HepG2 (cell line): ENCODE results near the gene PRKCZ. TPM values are rescaled to one million over a fixed set of nuclear protein-coding genes. Genes with fewer than 3 reads are reported as not detected.

Experiments used
- ATAC-seq: fragments of 200-7000 bp; cut with Tn5 transposase; 3 replicates; pipeline ENCODE4 v1.9.1; 2020; ENCODE audit warnings: mild to moderate bottlenecking, moderate library complexity
- BruUV-seq: library from RNA; stranded (reverse); fragments of 400-500 nt; replicated peaks from 2 replicates; lab custom pipeline; 2021; lab: Mats Ljungman, UMichigan
- CTCF ChIA-PET: fragments of 300-600 bp; formaldehyde crosslinking; extraction: SDS; loops from one replicate; lab custom pipeline; 2021; ENCODE audit warnings: low total read pairs, inconsistent platforms, low intra/inter-chr PET ratio; lab: Yijun Ruan, JAX
- POLR2A ChIA-PET: fragments of 350-600 bp; sonication (Branson Sonifier 250); formaldehyde crosslinking; loops from one replicate; lab custom pipeline; 2020; ENCODE audit warnings: antibody characterized with exemption, inconsistent platforms; lab: Yijun Ruan, JAX
- DNase-seq: peaks from one replicate; pipeline ENCODE4 v3.0.0-alpha.2; 2015; ENCODE audit warnings: low spot score
- FAIRE-seq: peaks from 3 replicates; lab custom pipeline; 2011; peaks lifted over from hg19 to GRCh38; lab: Jason Lieb, UNC
- H2AFZ ChIP-seq: one replicate; pipeline ENCODE4 v1.6.1; 2011; ENCODE audit warnings: low read length, inconsistent platforms
- H3K27ac ChIP-seq: fragments of 300-600 bp; 3 replicates; pipeline ENCODE4 v1.8.0; 2011; ENCODE audit warnings: mixed run types, mild to moderate bottlenecking, mixed read lengths, low read length, inconsistent platforms; ENCODE audit not compliant: insufficient read depth; ENCODE audit errors: extremely low read length
- H3K27me3 ChIP-seq, 2 experiments: fragments of 200-600 bp in 1 of 2; 2 replicates in 1 of 2; 3 replicates in 1 of 2; pipeline versions ENCODE4 v1.6.0 to v1.8.0; 2011; ENCODE audit warnings: low read length in 2 of 2, mild to moderate bottlenecking in 2 of 2, moderate library complexity in 2 of 2, inconsistent platforms in 1 of 2; ENCODE audit not compliant: insufficient read depth in 2 of 2, control insufficient read depth in 1 of 2
- H3K36me3 ChIP-seq, 2 experiments: fragments of 200-600 bp in 1 of 2; replicated peaks in 1 of 2; 2 replicates in 1 of 2; 3 replicates in 1 of 2; pipeline versions ENCODE4 v1.5.1 to v1.8.0; 2011; ENCODE audit warnings: low read length in 2 of 2, inconsistent platforms in 1 of 2; ENCODE audit not compliant: insufficient read depth in 2 of 2, control insufficient read depth in 1 of 2
- H3K4me1 ChIP-seq: 2 replicates; pipeline ENCODE4 v1.5.1; 2012; ENCODE audit warnings: low read length, inconsistent platforms; ENCODE audit not compliant: insufficient read depth
- H3K4me2 ChIP-seq: 2 replicates; pipeline ENCODE4 v1.6.0; 2011; ENCODE audit warnings: low read depth, low read length, inconsistent platforms
- H3K4me3 ChIP-seq, 3 experiments: fragments of 200-600 bp in 1 of 3; sonication (generic), shearing (Covaris generic) in 1 of 3; replicated peaks in 1 of 3; 2 replicates each; pipeline ENCODE4 v1.5.1; 2011 to 2016; ENCODE audit warnings: low read length in 3 of 3, inconsistent platforms in 2 of 3, low read depth in 2 of 3, mild to moderate bottlenecking in 2 of 3, control low read depth in 1 of 3, mixed read lengths in 1 of 3; ENCODE audit not compliant: insufficient read depth in 1 of 3
- H3K79me2 ChIP-seq: one replicate; pipeline ENCODE4 v1.6.1; 2011; ENCODE audit warnings: low read length, inconsistent platforms; ENCODE audit not compliant: insufficient read depth
- H3K9ac ChIP-seq: 2 replicates; pipeline ENCODE4 v1.6.0; 2011; ENCODE audit warnings: mild to moderate bottlenecking, low read depth, low read length, inconsistent platforms; ENCODE audit not compliant: insufficient read depth
- H3K9me3 ChIP-seq: 2 replicates; pipeline ENCODE4 v1.5.1; 2012; ENCODE audit warnings: mild to moderate bottlenecking, low read length
- H4K20me1 ChIP-seq: 2 replicates; pipeline ENCODE4 v1.6.0; 2011; ENCODE audit warnings: inconsistent platforms, mild to moderate bottlenecking, low read length, moderate library complexity; ENCODE audit not compliant: insufficient read depth
- ATF7-NPFF ChIP-seq: sonication (generic); formaldehyde crosslinking; IDR thresholded peaks from 2 replicates; pipeline ENCODE4 v1.8.1; 2023; ENCODE audit warnings: mild to moderate bottlenecking, low read depth, missing genetic modification reagents, moderate library complexity
- BRCA1 ChIP-seq: sonication (generic); formaldehyde crosslinking; IDR thresholded peaks from 2 replicates; pipeline ENCODE4 v1.4.0; 2020; ENCODE audit warnings: missing genetic modification reagents
- CCDC6 ChIP-seq: sonication (generic); formaldehyde crosslinking; IDR thresholded peaks from 2 replicates; pipeline ENCODE4 v1.8.1; 2022; ENCODE audit warnings: mild to moderate bottlenecking, missing genetic modification reagents, moderate library complexity
- GFI1 ChIP-seq: sonication (generic); formaldehyde crosslinking; IDR thresholded peaks from 2 replicates; pipeline ENCODE4 v1.5.0; 2020; ENCODE audit warnings: missing genetic modification reagents, mild to moderate bottlenecking, borderline replicate concordance
- KLF16 ChIP-seq, 2 experiments: sonication (generic) in 1 of 2; formaldehyde crosslinking in 1 of 2; IDR thresholded peaks; 2 replicates each; pipeline versions ENCODE4 v1.6.1 to v1.8.0; 2016 to 2023; ENCODE audit warnings: missing genetic modification reagents in 2 of 2, missing compliant biosample characterization in 1 of 2
- RFX5 ChIP-seq: IDR thresholded peaks from 2 replicates; pipeline ENCODE4 v1.6.1; 2011; ENCODE audit warnings: low read depth, low read length, improper control_type of control experiment
- SETDB1 ChIP-seq: sonication (generic); formaldehyde crosslinking; IDR thresholded peaks from 2 replicates; pipeline ENCODE4 v1.5.1; 2020; ENCODE audit warnings: missing genetic modification reagents, mild to moderate bottlenecking, borderline replicate concordance
- SMYD3 ChIP-seq: sonication (generic); formaldehyde crosslinking; IDR thresholded peaks from 2 replicates; pipeline ENCODE4 v1.8.1; 2023; ENCODE audit warnings: mild to moderate bottlenecking, missing genetic modification reagents
- ZNF724P ChIP-seq: sonication (generic); formaldehyde crosslinking; IDR thresholded peaks from 2 replicates; pipeline ENCODE4 v1.8.0; 2022; ENCODE audit warnings: missing genetic modification reagents, borderline replicate concordance
- WGBS: methylation state at CpG from one replicate; pipeline ENCODE4 v1.1.6; 2017; ENCODE audit warnings: low lambda C conversion rate; 5-methylcytosine and 5-hydroxymethylcytosine counted together
- in situ Hi-C: cut with HindIII; loops from 2 replicates; pipeline ENCODE4 v1.10.0; 2017; ENCODE audit warnings: low pct_unique_long_range_greater_than_20kb; ENCODE audit not compliant: extremely low pct_ligation_motif_present
- intact Hi-C: fragments of 100-400 bp; cut with micrococcal nuclease; formaldehyde crosslinking; loops from one replicate; pipeline ENCODE4 v1.10.0; 2022; ENCODE audit not compliant: unreplicated experiment
- polyA plus RNA-seq, 8 experiments: library from polyadenylated mRNA; depleted of rRNA in 3 of 8; stranded (reverse) in 7 of 8; unstranded in 1 of 8; fragments of >200 nt; fragmentation: Illumina TruSeq in 4 of 8; extraction: Trizol in 4 of 8; gene quantifications; 2 replicates each; pipeline versions ENCODE4 v1.2.1 to v1.2.3, GENCODE V29; 2011 to 2016; ENCODE audit warnings: low read depth in 4 of 8, missing spikeins in 1 of 8, mixed read lengths in 1 of 8; ENCODE audit not compliant: insufficient read depth in 1 of 8
- total RNA-seq, 5 experiments: library from RNA; depleted of rRNA; stranded (reverse); fragments of >200 nt; fragmentation: Illumina TruSeq; extraction: Trizol; gene quantifications; 2 replicates each; pipeline ENCODE4 v1.2.3, GENCODE V29; 2016; ENCODE audit warnings: low read depth in 1 of 5
- TF ChIP-seq, protein P1 (sequence below): sonication (generic); formaldehyde crosslinking; IDR thresholded peaks from 2 replicates; pipeline ENCODE4 v1.4.0; 2020; ENCODE audit warnings: missing genetic modification reagents, borderline replicate concordance
- TF ChIP-seq, protein P2 (sequence below): sonication (generic); formaldehyde crosslinking; IDR thresholded peaks from 2 replicates; pipeline ENCODE4 v1.5.1; 2020; ENCODE audit warnings: missing genetic modification reagents, mild to moderate bottlenecking, borderline replicate concordance
- TF ChIP-seq, protein P3 (sequence below): IDR thresholded peaks from 2 replicates; pipeline ENCODE4 v1.6.1; 2016; ENCODE audit warnings: missing compliant biosample characterization, missing genetic modification reagents, borderline replicate concordance

PRKCZ gene
- total and polyA plus RNA-seq, 2 of the 13 experiments (the other 11 are each of a cell fraction or from before 2014, with no cell fraction given) = 34.7 to 85.2 TPM

DNA sequence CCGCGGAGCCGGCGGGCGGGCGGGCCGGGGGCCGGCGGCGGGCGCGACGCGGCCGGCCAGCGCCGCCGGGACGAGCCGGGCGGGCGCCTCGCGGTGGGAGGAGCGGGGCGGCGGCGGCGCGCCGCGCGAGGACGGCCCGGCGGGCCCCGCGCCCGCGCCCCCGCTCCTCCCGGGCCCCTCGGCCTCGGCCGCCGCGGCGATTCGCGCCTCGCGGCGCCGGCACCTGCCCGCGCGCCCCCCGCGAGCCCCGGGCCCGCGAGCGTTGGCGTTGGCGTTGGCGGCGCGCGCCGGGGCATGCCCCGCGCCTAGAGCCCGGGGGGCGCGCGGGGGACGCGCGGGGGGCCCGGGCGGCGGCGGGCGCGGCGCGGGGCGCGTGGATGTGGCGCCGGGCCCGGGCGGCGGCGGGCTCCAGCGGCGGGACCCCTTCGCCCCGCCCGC lies 178.0 kb downstream of the PRKCZ start, which contains the start of gene SKI:
TSS of gene SKI (plus strand) at position 163 of the 438 bp plus-strand sequence. CDS start 448 bp downstream, outside the sequence.
- CTCF ChIA-PET = no interaction called here
- peaks cover 44% of the 10 kb centered on the region for H4K20me1 ChIP-seq
- intact Hi-C loops = no loop called here

DNA sequence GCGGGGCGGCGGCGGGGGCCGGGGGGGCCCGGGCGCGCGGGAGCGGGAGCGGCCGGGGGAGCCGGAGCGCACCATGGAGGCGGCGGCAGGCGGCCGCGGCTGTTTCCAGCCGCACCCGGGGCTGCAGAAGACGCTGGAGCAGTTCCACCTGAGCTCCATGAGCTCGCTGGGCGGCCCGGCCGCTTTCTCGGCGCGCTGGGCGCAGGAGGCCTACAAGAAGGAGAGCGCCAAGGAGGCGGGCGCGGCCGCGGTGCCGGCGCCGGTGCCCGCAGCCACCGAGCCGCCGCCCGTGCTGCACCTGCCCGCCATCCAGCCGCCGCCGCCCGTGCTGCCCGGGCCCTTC lies 178.5 kb downstream of the PRKCZ start:
- H3K79me2 ChIP-seq = peaks cover 50% of the 10 kb centered on the region
- no peak for FAIRE-seq
- H3K4me1 ChIP-seq = peaks cover 37% of the 10 kb centered on the region
- H3K36me3 ChIP-seq = no peaks in the 10 kb centered on the region
- no peak for DNase-seq
- intact Hi-C loops = no loop called here
- peak overlapping the region; percentile 95 for H3K4me2 ChIP-seq
- CTCF ChIA-PET = no interaction called here
- POLR2A ChIA-PET = interaction anchor here (0.6 to 9.9 kb wide), 3 partner anchors 23 to 103 kb away, joined by 3 to 178 read pairs (median 8); partner anchors contain the start of gene FAAP20
- H3K27me3 ChIP-seq = no peaks in the 10 kb centered on the region; a peak in 1 of 5 replicates
- no CpG with 5 or more reads among the region's 50 CpGs for WGBS
- no peak for ATAC-seq
- no TSS peak for BruUV-seq
- H3K9ac ChIP-seq = peak overlapping the region; percentile 85
- peak overlapping the region; percentile 74 to 96 (median 95) for H3K4me3 ChIP-seq
- peaks cover 49% of the 10 kb centered on the region for H4K20me1 ChIP-seq
- H3K9me3 ChIP-seq = no peaks in the 10 kb centered on the region
- in situ Hi-C loops = no loop called here
- H3K27ac ChIP-seq = peak overlapping the region; percentile 81
- H2AFZ ChIP-seq = no peak overlapping the region
- TF ChIP-seq ZNF724P (no peak), KLF16 (CRISPR knock-in tag; IDR thresholded peaks at IDR 0.05) (no peak), SMYD3 (CRISPR knock-in tag) (no peak), SETDB1 (CRISPR knock-in tag) (no peak), GFI1 (CRISPR knock-in tag) (no peak), ATF7-NPFF (CRISPR knock-in tag) (no peak), CCDC6 (CRISPR knock-in tag) (no peak)
- TF ChIP-seq, protein P1, sequence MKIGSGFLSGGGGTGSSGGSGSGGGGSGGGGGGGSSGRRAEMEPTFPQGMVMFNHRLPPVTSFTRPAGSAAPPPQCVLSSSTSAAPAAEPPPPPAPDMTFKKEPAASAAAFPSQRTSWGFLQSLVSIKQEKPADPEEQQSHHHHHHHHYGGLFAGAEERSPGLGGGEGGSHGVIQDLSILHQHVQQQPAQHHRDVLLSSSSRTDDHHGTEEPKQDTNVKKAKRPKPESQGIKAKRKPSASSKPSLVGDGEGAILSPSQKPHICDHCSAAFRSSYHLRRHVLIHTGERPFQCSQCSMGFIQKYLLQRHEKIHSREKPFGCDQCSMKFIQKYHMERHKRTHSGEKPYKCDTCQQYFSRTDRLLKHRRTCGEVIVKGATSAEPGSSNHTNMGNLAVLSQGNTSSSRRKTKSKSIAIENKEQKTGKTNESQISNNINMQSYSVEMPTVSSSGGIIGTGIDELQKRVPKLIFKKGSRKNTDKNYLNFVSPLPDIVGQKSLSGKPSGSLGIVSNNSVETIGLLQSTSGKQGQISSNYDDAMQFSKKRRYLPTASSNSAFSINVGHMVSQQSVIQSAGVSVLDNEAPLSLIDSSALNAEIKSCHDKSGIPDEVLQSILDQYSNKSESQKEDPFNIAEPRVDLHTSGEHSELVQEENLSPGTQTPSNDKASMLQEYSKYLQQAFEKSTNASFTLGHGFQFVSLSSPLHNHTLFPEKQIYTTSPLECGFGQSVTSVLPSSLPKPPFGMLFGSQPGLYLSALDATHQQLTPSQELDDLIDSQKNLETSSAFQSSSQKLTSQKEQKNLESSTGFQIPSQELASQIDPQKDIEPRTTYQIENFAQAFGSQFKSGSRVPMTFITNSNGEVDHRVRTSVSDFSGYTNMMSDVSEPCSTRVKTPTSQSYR (CRISPR knock-in tag) = no peak
- TF ChIP-seq, protein P2, sequence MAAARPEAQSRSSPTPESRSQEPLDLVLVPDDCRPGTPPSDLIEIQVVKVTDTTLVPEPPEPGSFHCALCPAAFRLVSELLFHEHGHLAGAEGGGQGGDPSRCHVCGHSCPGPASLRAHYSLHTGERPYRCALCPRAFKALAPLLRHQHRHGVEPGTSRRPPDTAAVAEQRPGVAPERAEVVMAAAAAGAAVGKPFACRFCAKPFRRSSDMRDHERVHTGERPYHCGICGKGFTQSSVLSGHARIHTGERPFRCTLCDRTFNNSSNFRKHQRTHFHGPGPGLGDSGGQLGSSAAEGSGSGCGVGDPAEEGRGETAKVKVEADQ (CRISPR knock-in tag) = no peak
- TF ChIP-seq, protein P3, sequence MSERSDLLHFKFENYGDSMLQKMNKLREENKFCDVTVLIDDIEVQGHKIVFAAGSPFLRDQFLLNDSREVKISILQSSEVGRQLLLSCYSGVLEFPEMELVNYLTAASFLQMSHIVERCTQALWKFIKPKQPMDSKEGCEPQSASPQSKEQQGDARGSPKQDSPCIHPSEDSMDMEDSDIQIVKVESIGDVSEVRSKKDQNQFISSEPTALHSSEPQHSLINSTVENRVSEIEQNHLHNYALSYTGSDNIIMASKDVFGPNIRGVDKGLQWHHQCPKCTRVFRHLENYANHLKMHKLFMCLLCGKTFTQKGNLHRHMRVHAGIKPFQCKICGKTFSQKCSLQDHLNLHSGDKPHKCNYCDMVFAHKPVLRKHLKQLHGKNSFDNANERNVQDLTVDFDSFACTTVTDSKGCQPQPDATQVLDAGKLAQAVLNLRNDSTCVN (CRISPR knock-in tag) = no peak

More for the DNA sequence above, 178.0 kb downstream of the PRKCZ start, which contains the start of gene SKI:
- Histone ChIP-seq H3K4me3 (peak within 1 kb of the TSS; percentile 74 to 96 (median 95)), H3K4me2 (peak within 1 kb of the TSS; percentile 95), H3K9me3 (no peaks in the 10 kb centered on the region), H3K36me3 (no peaks in the 10 kb centered on the region), H3K27ac (peak within 1 kb of the TSS; percentile 88), H3K9ac (peak within 1 kb of the TSS; percentile 99), H3K79me2 (peaks cover 45% of the 10 kb centered on the region), H3K4me1 (peaks cover 32% of the 10 kb centered on the region), H2AFZ (no peak within 1 kb of the TSS), H3K27me3 (no peaks in the 10 kb centered on the region; a peak in 1 of 5 replicates)
- TF ChIP-seq BRCA1 (CRISPR knock-in tag) (no peak), RFX5 (no peak)
- FAIRE-seq = no peak
- POLR2A ChIA-PET = interaction anchor here (1.0 to 9.9 kb wide), 3 partner anchors 23 to 82 kb away, joined by 3 to 178 read pairs (median 8); partner anchors contain the start of gene FAAP20
- in situ Hi-C loops = no loop called here
- no CpG with 5 or more reads among the region's 100 CpGs for WGBS
- no peak for DNase-seq
- no TSS peak for BruUV-seq
- no peak for ATAC-seq
